Activated T-helper 2 cell treated with anti-CD3 and anti-CD28 coated beads, Interferon-gamma antibody, Interleukin-2, Interleukin-4, amounts not matched to agents 10 μg/mL and 5 μg/mL and 100 μg/mL, durations not matched to agents 14 hours and 24 hours and 36 hours (primary cell): ENCODE data around the gene ULBP1. TPM values are rescaled to one million over a fixed set of nuclear protein-coding genes. Genes with fewer than 3 reads are reported as not detected.
A peak's percentile ranks its signal among the peaks of the same experiment; 100 is the strongest.
"Not testable (repeated sequence)": the region's sequence is repeated elsewhere in the genome, so short reads cannot be mapped to it uniquely, and the experiment has no call there.

ENCODE experiments used
- DNase-seq: peaks from one replicate; pipeline ENCODE4 v3.0.0; 2021; ENCODE audit warnings: low spot score
- H3K27ac Mint-ChIP-seq: one replicate; pipeline ENCODE4 v1.8.0; 2021; ENCODE audit warnings: mixed read lengths
- H3K27me3 Mint-ChIP-seq: one replicate; pipeline ENCODE4 v1.8.0; 2021; ENCODE audit warnings: low read depth, mixed read lengths
- H3K36me3 Mint-ChIP-seq: one replicate; pipeline ENCODE4 v1.8.0; 2021; ENCODE audit warnings: low read depth, mixed read lengths
- H3K4me1 Mint-ChIP-seq: one replicate; pipeline ENCODE4 v1.8.0; 2021; ENCODE audit warnings: low read depth, mixed read lengths
- H3K4me3 Mint-ChIP-seq: one replicate; pipeline ENCODE4 v1.8.0; 2021; ENCODE audit warnings: low read depth, mild to moderate bottlenecking, moderate library complexity, mixed read lengths
- H3K9me3 Mint-ChIP-seq: one replicate; pipeline ENCODE4 v1.8.0; 2021; ENCODE audit warnings: mixed read lengths
- intact Hi-C: fragments of 100-400 bp; cut with micrococcal nuclease; formaldehyde crosslinking; loops from one replicate; pipeline ENCODE4 v1.15.1; 2023
- total RNA-seq: library from RNA; stranded (reverse); gene quantifications from 2 replicates; pipeline ENCODE4 v1.2.3, GENCODE V29; 2022

ULBP1 gene
- 0.41 and 0.48 TPM in 2 replicates for total RNA-seq

GRCh38 chr6:149963462-149964307 is at the start of gene ULBP1:
Gene ULBP1, plus strand, starts transcription at chr6:149963943. Its CDS starts 107 bp downstream, at chr6:149964050.
- Mint-ChIP-seq H3K36me3 (peaks cover 4% of the 10 kb centered on the region), H3K27ac (peak within 1 kb of the TSS; percentile 81), H3K9me3 (no peaks in the 10 kb centered on the region)

GRCh38 chr6:149915970-149916865 is 47.5 kb upstream of the ULBP1 start:
- H3K27ac Mint-ChIP-seq: no peak overlapping the region
- H3K27me3 Mint-ChIP-seq: peaks cover 45% of the 10 kb centered on the region
- H3K36me3 Mint-ChIP-seq: no peaks in the 10 kb centered on the region
- DNase-seq: no peak
- no peak overlapping the region for H3K4me3 Mint-ChIP-seq
- H3K4me1 Mint-ChIP-seq: no peaks in the 10 kb centered on the region
- intact Hi-C loops: no loop called here
- no peaks in the 10 kb centered on the region for H3K9me3 Mint-ChIP-seq

More at GRCh38 chr6:149963462-149964307, at the start of gene ULBP1:
- Mint-ChIP-seq H3K27me3 (peaks cover 83% of the 10 kb centered on the region), H3K4me3 (peak within 1 kb of the TSS; percentile 85), H3K4me1 (peaks cover 20% of the 10 kb centered on the region)
- DNase-seq: peak; percentile 78
- intact Hi-C loops: loop anchor here (1.0 to 10.0 kb wide), 5 partner anchors 22 to 181 kb away; partner anchors contain the start of gene PPP1R14C

GRCh38 chr6:149917679-149918078 is 46.1 kb upstream of the ULBP1 start:
- Mint-ChIP-seq H3K9me3 (no peaks in the 10 kb centered on the region), H3K36me3 (no peaks in the 10 kb centered on the region), H3K4me3 (no peak overlapping the region), H3K27me3 (peaks cover 51% of the 10 kb centered on the region), H3K27ac (no peak overlapping the region), H3K4me1 (peaks cover 2% of the 10 kb centered on the region)
- intact Hi-C loops: no loop called here
- DNase-seq: no peak

- no peak overlapping the region for H3K27ac Mint-ChIP-seq
- peaks cover 51% of the 10 kb centered on the region for H3K27me3 Mint-ChIP-seq
- no peak overlapping the region for H3K4me3 Mint-ChIP-seq
- H3K36me3 Mint-ChIP-seq: no peaks in the 10 kb centered on the region
- no peak for DNase-seq
- peaks cover 9% of the 10 kb centered on the region for H3K4me1 Mint-ChIP-seq
- intact Hi-C loops: no loop called here
- no peaks in the 10 kb centered on the region for H3K9me3 Mint-ChIP-seq
Measured at GRCh38 chr6:149918151-149918905, 45.4 kb upstream of the ULBP1 start.

- DNase-seq, H3K9me3 Mint-ChIP-seq, intact Hi-C loops, H3K27ac Mint-ChIP-seq, H3K36me3 Mint-ChIP-seq, H3K4me3 Mint-ChIP-seq: not testable (repeated sequence)
- Mint-ChIP-seq H3K4me1 (peaks cover 12% of the 10 kb centered on the region), H3K27me3 (peaks cover 52% of the 10 kb centered on the region)
Measured at GRCh38 chr6:149919126-149919833, 44.5 kb upstream of the ULBP1 start.

- intact Hi-C loops: loop anchor here (10.0 kb wide), 2 partner anchors 195 to 355 kb away; partner anchors contain the start of gene GINM1
- peaks cover 55% of the 10 kb centered on the region for H3K27me3 Mint-ChIP-seq
Measured at GRCh38 chr6:149919834-149920225, 43.9 kb upstream of the ULBP1 start.

GRCh38 chr6:149921361-149921760 is 42.4 kb upstream of the ULBP1 start:
- Mint-ChIP-seq H3K36me3 (no peaks in the 10 kb centered on the region), H3K27ac (no peak overlapping the region), H3K9me3 (no peaks in the 10 kb centered on the region), H3K4me3 (no peak overlapping the region), H3K27me3 (peaks cover 66% of the 10 kb centered on the region), H3K4me1 (peaks cover 17% of the 10 kb centered on the region)
- DNase-seq: no peak
- intact Hi-C loops: loop anchor here (10.0 kb wide), 2 partner anchors 197 to 357 kb away; partner anchors contain the start of gene GINM1

More at GRCh38 chr6:149919834-149920225, 43.9 kb upstream of the ULBP1 start:
- no peak overlapping the region for H3K27ac Mint-ChIP-seq
- no peak overlapping the region for H3K4me3 Mint-ChIP-seq
- H3K4me1 Mint-ChIP-seq: peaks cover 12% of the 10 kb centered on the region
- no peaks in the 10 kb centered on the region for H3K36me3 Mint-ChIP-seq
- H3K9me3 Mint-ChIP-seq: no peaks in the 10 kb centered on the region
- no peak for DNase-seq

GRCh38 chr6:149922091-149922490 is 41.7 kb upstream of the ULBP1 start:
- Mint-ChIP-seq H3K4me1 (peaks cover 18% of the 10 kb centered on the region), H3K4me3 (peak overlapping the region; percentile 6), H3K27me3 (peaks cover 67% of the 10 kb centered on the region)
- not testable (repeated sequence) for DNase-seq, H3K36me3 Mint-ChIP-seq, H3K9me3 Mint-ChIP-seq, H3K27ac Mint-ChIP-seq
- intact Hi-C loops: loop anchor here (10.0 kb wide), 2 partner anchors 197 to 357 kb away; partner anchors contain the start of gene GINM1

- intact Hi-C loops: loop anchor here (1.0 to 10.0 kb wide), 3 partner anchors 57 to 358 kb away; partner anchors contain the start of gene GINM1
- DNase-seq: peak; percentile 81
- no peaks in the 10 kb centered on the region for H3K9me3 Mint-ChIP-seq
Measured at GRCh38 chr6:149922642-149923326, 41.0 kb upstream of the ULBP1 start, which contains the start of gene RAET1G. Gene RAET1G, minus strand, starts transcription at chr6:149923121. Its CDS starts 111 bp downstream, at chr6:149923010.

GRCh38 chr6:149923327-149923986 is 40.3 kb upstream of the ULBP1 start:
- Mint-ChIP-seq H3K36me3 (no peaks in the 10 kb centered on the region), H3K9me3 (no peaks in the 10 kb centered on the region), H3K27ac (no peak overlapping the region), H3K27me3 (peaks cover 78% of the 10 kb centered on the region), H3K4me1 (peaks cover 18% of the 10 kb centered on the region), H3K4me3 (peak overlapping the region; percentile 71)
- DNase-seq: no peak
- intact Hi-C loops: loop anchor here (1.0 to 10.0 kb wide), 3 partner anchors 58 to 359 kb away; partner anchors contain the start of gene GINM1

More at GRCh38 chr6:149922642-149923326, 41.0 kb upstream of the ULBP1 start, which contains the start of gene RAET1G:
- peaks cover 73% of the 10 kb centered on the region for H3K27me3 Mint-ChIP-seq
- H3K36me3 Mint-ChIP-seq: no peaks in the 10 kb centered on the region
- H3K4me1 Mint-ChIP-seq: peaks cover 18% of the 10 kb centered on the region
- no peak within 1 kb of the TSS for H3K27ac Mint-ChIP-seq
- H3K4me3 Mint-ChIP-seq: peak within 1 kb of the TSS; percentile 71
